ENCODE data around the gene TSPOAP1.

Gene TSPOAP1

GRCh38 chr17:58302171-58302918 is 26.2 kb downstream of the TSPOAP1 start:
- DNase-seq (ENCODE audit: low spot score): no peak

- DNase-seq (ENCODE audit: low spot score): no peak
Observed at GRCh38 chr17:58301504-58302150, 27.0 kb downstream of the TSPOAP1 start.

- no peak for DNase-seq (ENCODE audit: low spot score)
Observed at GRCh38 chr17:58300336-58300735, 28.3 kb downstream of the TSPOAP1 start.

- DNase-seq (ENCODE audit: low spot score): no peak
Observed at GRCh38 chr17:58294034-58294433, 34.6 kb downstream of the TSPOAP1 start.

- DNase-seq (ENCODE audit: low spot score): no peak
Observed at GRCh38 chr17:58291246-58291645, 37.3 kb downstream of the TSPOAP1 start.

- DNase-seq (ENCODE audit: low spot score): no peak
Observed at GRCh38 chr17:58289869-58290268, 38.7 kb downstream of the TSPOAP1 start.

- no peak for DNase-seq (ENCODE audit: low spot score)
Observed at GRCh38 chr17:58285422-58285810, 43.2 kb downstream of the TSPOAP1 start.

GRCh38 chr17:58284613-58285421 is 43.8 kb downstream of the TSPOAP1 start:
- no peak for DNase-seq (ENCODE audit: low spot score)

- no peak for DNase-seq (ENCODE audit: low spot score)
Observed at GRCh38 chr17:58283674-58284612, 44.7 kb downstream of the TSPOAP1 start.

GRCh38 chr17:58282442-58282841 is 46.2 kb downstream of the TSPOAP1 start:
- DNase-seq (ENCODE audit: low spot score): no peak

GRCh38 chr17:58281511-58282011 is 47.0 kb downstream of the TSPOAP1 start:
- DNase-seq (ENCODE audit: low spot score): no peak

GRCh38 chr17:58280480-58281217 is 47.9 kb downstream of the TSPOAP1 start, which contains the start of gene MPO:
MPO (minus strand) TSS chr17:58280935; CDS start chr17:58280758, 177 bp downstream.
- no peak for DNase-seq (ENCODE audit: low spot score)

GRCh38 chr17:58279736-58280479 is 48.7 kb downstream of the TSPOAP1 start:
- no peak for DNase-seq (ENCODE audit: low spot score)

GRCh38 chr17:58279016-58279711 is 49.4 kb downstream of the TSPOAP1 start:
- DNase-seq (ENCODE audit: low spot score): no peak

GRCh38 chr17:58278661-58279015 is 50.0 kb downstream of the TSPOAP1 start:
- DNase-seq (ENCODE audit: low spot score): no peak

- DNase-seq (ENCODE audit: low spot score): no peak
Observed at GRCh38 chr17:58277802-58278595, 50.6 kb downstream of the TSPOAP1 start.

GRCh38 chr17:58277107-58277801 is 51.3 kb downstream of the TSPOAP1 start:
- DNase-seq (ENCODE audit: low spot score): peak; percentile 25

- no peak for DNase-seq (ENCODE audit: low spot score)
Observed at GRCh38 chr17:58276423-58276822, 52.2 kb downstream of the TSPOAP1 start.
